ENCODE measurements around the gene TRRAP.

DNA sequence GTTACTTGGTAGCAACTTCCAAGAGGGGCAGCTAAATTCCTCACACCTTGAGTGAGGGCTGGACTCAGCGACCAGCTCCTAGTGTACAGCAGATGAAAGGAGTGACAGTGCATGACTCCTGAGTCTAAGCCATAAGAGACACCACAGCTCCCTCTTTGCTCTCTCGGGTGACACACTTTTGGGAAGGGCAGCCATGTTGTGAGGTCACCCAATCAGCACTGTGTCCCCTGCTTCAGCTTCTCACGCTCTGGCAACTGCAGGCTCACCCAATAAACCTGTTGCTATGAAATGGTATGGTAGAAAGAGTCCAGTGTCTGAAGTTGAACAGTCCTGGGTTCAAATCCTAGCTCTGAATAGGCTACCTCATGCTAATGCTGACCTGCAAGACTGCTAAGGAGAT, 29.4 kb upstream of the TRRAP start:
- TF ChIP-seq, protein P1, sequence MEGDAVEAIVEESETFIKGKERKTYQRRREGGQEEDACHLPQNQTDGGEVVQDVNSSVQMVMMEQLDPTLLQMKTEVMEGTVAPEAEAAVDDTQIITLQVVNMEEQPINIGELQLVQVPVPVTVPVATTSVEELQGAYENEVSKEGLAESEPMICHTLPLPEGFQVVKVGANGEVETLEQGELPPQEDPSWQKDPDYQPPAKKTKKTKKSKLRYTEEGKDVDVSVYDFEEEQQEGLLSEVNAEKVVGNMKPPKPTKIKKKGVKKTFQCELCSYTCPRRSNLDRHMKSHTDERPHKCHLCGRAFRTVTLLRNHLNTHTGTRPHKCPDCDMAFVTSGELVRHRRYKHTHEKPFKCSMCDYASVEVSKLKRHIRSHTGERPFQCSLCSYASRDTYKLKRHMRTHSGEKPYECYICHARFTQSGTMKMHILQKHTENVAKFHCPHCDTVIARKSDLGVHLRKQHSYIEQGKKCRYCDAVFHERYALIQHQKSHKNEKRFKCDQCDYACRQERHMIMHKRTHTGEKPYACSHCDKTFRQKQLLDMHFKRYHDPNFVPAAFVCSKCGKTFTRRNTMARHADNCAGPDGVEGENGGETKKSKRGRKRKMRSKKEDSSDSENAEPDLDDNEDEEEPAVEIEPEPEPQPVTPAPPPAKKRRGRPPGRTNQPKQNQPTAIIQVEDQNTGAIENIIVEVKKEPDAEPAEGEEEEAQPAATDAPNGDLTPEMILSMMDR (conservative IDR thresholded peaks at IDR 0.05) = no peak
- no peak for TF ChIP-seq EZH2 (IDR thresholded peaks at IDR 0.05; ENCODE audit: low read depth)
